Smooth muscle cell of the brain vasculature (primary cell): Measurements from ENCODE around the gene SEMG1.

Source experiments
- DNase-seq: peaks from one replicate; pipeline ENCODE4 v3.0.0-alpha.2; 2012; ENCODE audit warnings: low read depth, low spot score

Gene SEMG1

GRCh38 chr20:45221076-45221475 lies 14.2 kb downstream of the SEMG1 start, which contains the start of gene SEMG2:
Gene SEMG2, plus strand, starts transcription at chr20:45221373. Its CDS starts 17 bp downstream, at chr20:45221390.
- no peak for DNase-seq

- no peak for DNase-seq
These were observed 16.3 kb downstream of the SEMG1 start for GRCh38 chr20:45223136-45223535.

GRCh38 chr20:45226287-45226686 lies 19.5 kb downstream of the SEMG1 start:
- no peak for DNase-seq

- no peak for DNase-seq
These were observed 22.6 kb downstream of the SEMG1 start for GRCh38 chr20:45229264-45230056.

GRCh38 chr20:45230631-45231030 lies 23.8 kb downstream of the SEMG1 start:
- DNase-seq, result no peak

GRCh38 chr20:45235995-45236394 lies 29.2 kb downstream of the SEMG1 start:
- no peak for DNase-seq

GRCh38 chr20:45238139-45238538 lies 31.3 kb downstream of the SEMG1 start:
- DNase-seq, result no peak

GRCh38 chr20:45246109-45246508 lies 39.3 kb downstream of the SEMG1 start:
- no peak for DNase-seq

GRCh38 chr20:45247865-45248264 lies 41.0 kb downstream of the SEMG1 start:
- no peak for DNase-seq

- no peak for DNase-seq
These were observed 41.8 kb downstream of the SEMG1 start for GRCh38 chr20:45248609-45249008.

- no peak for DNase-seq
These were observed 45.2 kb downstream of the SEMG1 start for GRCh38 chr20:45251884-45252560.

GRCh38 chr20:45253261-45253660 lies 46.4 kb downstream of the SEMG1 start:
- DNase-seq, result no peak

GRCh38 chr20:45254383-45255262 lies 47.8 kb downstream of the SEMG1 start, which contains the start of gene SLPI:
Gene SLPI, minus strand, starts transcription at chr20:45254564. Its CDS starts 21 bp downstream, at chr20:45254543.
- no peak for DNase-seq

- DNase-seq, result no peak
These were observed 50.3 kb downstream of the SEMG1 start for GRCh38 chr20:45257161-45257560.

- no peak for DNase-seq
These were observed 50.9 kb downstream of the SEMG1 start for GRCh38 chr20:45257711-45258110.

GRCh38 chr20:45258259-45258658 lies 51.4 kb downstream of the SEMG1 start:
- DNase-seq, result no peak

- DNase-seq, result no peak
These were observed 51.8 kb downstream of the SEMG1 start for GRCh38 chr20:45258664-45259063.
